ENCODE measurements around the gene DLGAP4.
"Not testable (repeated sequence)": the region's sequence is repeated elsewhere in the genome, so short reads cannot be mapped to it uniquely, and the experiment has no call there.

DLGAP4 gene

GRCh38 chr20:36373089-36373488, 67.0 kb downstream of the DLGAP4 start:
- H3K27me3 ChIP-seq: no peaks in the 10 kb centered on the region
- H4K20me1 ChIP-seq: 0 out of 2 replicates have a peak, but pooled peaks cover 10% of the 10 kb centered on the region
- H3K4me2 ChIP-seq: no peak overlapping the region
- H3K36me3 ChIP-seq: no peaks in the 10 kb centered on the region
- no peak for TF ChIP-seq Cebpa-rat (IDR thresholded peaks at IDR 0.05)
- no peaks in the 10 kb centered on the region for H3K9me3 ChIP-seq
- H3K27ac ChIP-seq: no peak overlapping the region
- H3K9ac ChIP-seq: no peak overlapping the region
- no peaks in the 10 kb centered on the region for H3K4me1 ChIP-seq
- no peak overlapping the region for H3K4me3 ChIP-seq

- no peak overlapping the region for H3K9ac ChIP-seq
Measured at GRCh38 chr20:36374995-36375394, 68.9 kb downstream of the DLGAP4 start.

GRCh38 chr20:36377348-36378326, 71.5 kb downstream of the DLGAP4 start:
- no peaks in the 10 kb centered on the region for H3K9me3 ChIP-seq
- H3K4me3 ChIP-seq: no peak overlapping the region
- H3K4me2 ChIP-seq: no peak overlapping the region
- H3K4me1 ChIP-seq: no peaks in the 10 kb centered on the region
- no peak for TF ChIP-seq Cebpa-rat (IDR thresholded peaks at IDR 0.05)
- 0 out of 2 replicates have a peak, but pooled peaks cover 10% of the 10 kb centered on the region for H4K20me1 ChIP-seq
- no peaks in the 10 kb centered on the region for H3K27me3 ChIP-seq
- no peak overlapping the region for H3K9ac ChIP-seq
- no peak overlapping the region for H3K27ac ChIP-seq
- no peaks in the 10 kb centered on the region for H3K36me3 ChIP-seq

More at GRCh38 chr20:36374995-36375394, 68.9 kb downstream of the DLGAP4 start:
- no peaks in the 10 kb centered on the region for H3K4me1 ChIP-seq
- H3K9me3 ChIP-seq: no peaks in the 10 kb centered on the region
- 0 out of 2 replicates have a peak, but pooled peaks cover 10% of the 10 kb centered on the region for H4K20me1 ChIP-seq
- no peaks in the 10 kb centered on the region for H3K27me3 ChIP-seq
- TF ChIP-seq Cebpa-rat (IDR thresholded peaks at IDR 0.05): no peak
- no peak overlapping the region for H3K4me2 ChIP-seq
- H3K4me3 ChIP-seq: no peak overlapping the region
- no peak overlapping the region for H3K27ac ChIP-seq
- no peaks in the 10 kb centered on the region for H3K36me3 ChIP-seq

GRCh38 chr20:36378686-36379085, 72.5 kb downstream of the DLGAP4 start:
- H3K36me3 ChIP-seq: no peaks in the 10 kb centered on the region
- H3K9ac ChIP-seq: no peak overlapping the region
- H3K4me3 ChIP-seq: no peak overlapping the region
- no peaks in the 10 kb centered on the region for H3K4me1 ChIP-seq
- H4K20me1 ChIP-seq: 0 out of 2 replicates have a peak, but pooled peaks cover 18% of the 10 kb centered on the region
- H3K4me2 ChIP-seq: no peak overlapping the region
- H3K9me3 ChIP-seq: no peaks in the 10 kb centered on the region
- H3K27me3 ChIP-seq: no peaks in the 10 kb centered on the region
- H3K27ac ChIP-seq: no peak overlapping the region
- TF ChIP-seq Cebpa-rat (IDR thresholded peaks at IDR 0.05): no peak

- H3K4me1 ChIP-seq, H3K36me3 ChIP-seq, H3K9ac ChIP-seq, H3K4me2 ChIP-seq, H3K4me3 ChIP-seq, H3K27me3 ChIP-seq, H3K9me3 ChIP-seq, H3K27ac ChIP-seq: not testable (repeated sequence)
- peaks cover 22% of the 10 kb centered on the region; the same call in 1 of the 2 replicates for H4K20me1 ChIP-seq
Measured at GRCh38 chr20:36379914-36380313, 73.8 kb downstream of the DLGAP4 start.

- H3K27me3 ChIP-seq: no peaks in the 10 kb centered on the region
- peaks cover 28% of the 10 kb centered on the region; the same call in 1 of the 2 replicates for H4K20me1 ChIP-seq
- no peaks in the 10 kb centered on the region for H3K36me3 ChIP-seq
- TF ChIP-seq Cebpa-rat (IDR thresholded peaks at IDR 0.05): no peak
- no peaks in the 10 kb centered on the region for H3K9me3 ChIP-seq
- H3K4me3 ChIP-seq: no peak overlapping the region
- no peak overlapping the region for H3K9ac ChIP-seq
- no peak overlapping the region for H3K4me2 ChIP-seq
- H3K4me1 ChIP-seq: no peaks in the 10 kb centered on the region
- no peak overlapping the region for H3K27ac ChIP-seq
Measured at GRCh38 chr20:36384022-36384619, 78.0 kb downstream of the DLGAP4 start.

- Histone ChIP-seq H3K27me3 (no peaks in the 10 kb centered on the region), H3K4me3 (no peak overlapping the region)
- no peak for TF ChIP-seq Cebpa-rat (IDR thresholded peaks at IDR 0.05)
Measured at GRCh38 chr20:36385503-36385902, 79.4 kb downstream of the DLGAP4 start.

GRCh38 chr20:36386236-36386635, 80.1 kb downstream of the DLGAP4 start:
- Histone ChIP-seq H3K4me1 (no peaks in the 10 kb centered on the region), H3K36me3 (no peaks in the 10 kb centered on the region), H3K4me2 (no peak overlapping the region), H3K27ac (no peak overlapping the region), H3K27me3 (no peaks in the 10 kb centered on the region), H3K4me3 (no peak overlapping the region), H3K9me3 (no peaks in the 10 kb centered on the region), H4K20me1 (peaks cover 28% of the 10 kb centered on the region; the same call in 1 of the 2 replicates), H3K9ac (no peak overlapping the region)
- TF ChIP-seq Cebpa-rat (IDR thresholded peaks at IDR 0.05): no peak

More at GRCh38 chr20:36385503-36385902, 79.4 kb downstream of the DLGAP4 start:
- Histone ChIP-seq H3K9ac (no peak overlapping the region), H3K4me2 (no peak overlapping the region), H3K4me1 (no peaks in the 10 kb centered on the region), H3K36me3 (no peaks in the 10 kb centered on the region), H3K9me3 (no peaks in the 10 kb centered on the region), H4K20me1 (peaks cover 28% of the 10 kb centered on the region; the same call in 1 of the 2 replicates), H3K27ac (no peak overlapping the region)

- Histone ChIP-seq H3K27me3 (no peaks in the 10 kb centered on the region), H3K4me1 (no peaks in the 10 kb centered on the region), H3K4me2 (no peak overlapping the region), H3K9ac (no peak overlapping the region), H4K20me1 (peaks cover 8% of the 10 kb centered on the region; the same call in 1 of the 2 replicates), H3K9me3 (no peaks in the 10 kb centered on the region), H3K27ac (no peak overlapping the region), H3K36me3 (no peaks in the 10 kb centered on the region), H3K4me3 (no peak overlapping the region)
- no peak for TF ChIP-seq Cebpa-rat (IDR thresholded peaks at IDR 0.05)
Measured at GRCh38 chr20:36390269-36390668, 84.1 kb downstream of the DLGAP4 start.
